ENCODE data around the gene APOBEC3A. TPM values are rescaled to one million over a fixed set of nuclear protein-coding genes. Genes with fewer than 3 reads are reported as not detected.

Gene APOBEC3A
- total and polyA plus RNA-seq, 2 of the 8 experiments (the other 6 are each of a cell fraction or from before 2014, with no cell fraction given) = not detected

DNA sequence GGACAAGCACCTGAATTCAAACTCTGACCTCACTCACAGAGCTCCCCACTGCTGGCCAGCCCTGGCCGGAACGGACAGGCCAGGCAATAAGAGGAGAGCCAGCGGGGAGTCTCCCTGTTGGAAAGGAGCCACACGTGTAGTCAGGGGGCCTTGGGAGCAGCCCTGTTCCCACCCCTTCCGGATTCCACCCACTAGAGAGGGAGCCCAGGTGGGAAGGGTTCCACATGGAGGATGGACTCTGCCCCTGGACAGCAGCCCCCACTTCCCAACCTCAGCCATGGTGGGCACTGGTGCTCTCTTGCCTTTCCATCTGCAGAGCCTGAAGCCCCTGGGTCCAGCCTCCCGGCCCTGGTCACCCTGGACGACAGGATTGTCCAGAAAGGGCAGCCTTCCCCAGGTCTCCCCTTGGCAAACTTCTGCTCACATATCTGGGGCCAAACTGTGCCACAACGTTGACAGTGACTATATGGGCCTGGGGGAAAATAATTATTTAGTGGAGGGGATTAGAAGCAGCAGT is 7.5 kb upstream of the APOBEC3A start:
- no peak overlapping the region for H3K27ac ChIP-seq (ENCODE audit: low read depth, low read length)
- H3K4me2 ChIP-seq (ENCODE audit: insufficient read depth in 1 of 2, low read depth in 2 of 2, low read length in 2 of 2) = no peak overlapping the region
- no peak overlapping the region for H3K4me3 ChIP-seq (ENCODE audit: extremely low read depth in 1 of 4, insufficient read depth in 2 of 4, low read depth in 3 of 4, low read length in 4 of 4)
- TF ChIP-seq KDM1A (IDR thresholded peaks at IDR 0.05; ENCODE audit: borderline replicate concordance, low read length) (no peak), PHF8 (conservative IDR thresholded peaks at IDR 0.05; ENCODE audit: low read depth, low read length) (no peak), CTBP2 (IDR thresholded peaks at IDR 0.05; ENCODE audit: borderline replicate concordance, insufficient read depth, insufficient read length, low read length) (no peak), GABPA (IDR thresholded peaks at IDR 0.05; ENCODE audit: borderline replicate concordance, insufficient read depth, low read length) (no peak), TEAD4 (IDR thresholded peaks at IDR 0.05; ENCODE audit: low read depth, low read length) (no peak), BACH1 (IDR thresholded peaks at IDR 0.05; ENCODE audit: low read length) (no peak), HDAC2 (IDR thresholded peaks at IDR 0.05; ENCODE audit: borderline replicate concordance in 1 of 2, low read depth in 2 of 2, low read length in 2 of 2) (no peak)
- no peak overlapping the region for H2BK15ac ChIP-seq (ENCODE audit: low read length)
- H2BK12ac ChIP-seq (ENCODE audit: low read depth, low read length) = no peak overlapping the region
- no peaks in the 10 kb centered on the region for H3K9me3 ChIP-seq (ENCODE audit: insufficient read depth in 2 of 2, low read depth in 1 of 2, low read length in 1 of 2)
- H4K5ac ChIP-seq (ENCODE audit: insufficient read length, low read depth, low read length) = no peak overlapping the region
- no peak for DNase-seq (ENCODE audit: low read depth in 1 of 2, low spot score in 2 of 2)
- H3K27me3 ChIP-seq (replicated peaks in 1 of 4; ENCODE audit: control insufficient read depth in 3 of 4, extremely low read depth in 1 of 4, insufficient read depth in 3 of 4, low read length in 3 of 4) = peaks cover 0 to 3% (median 0%) of the 10 kb centered on the region in 4 experiments; a peak in 1 of 7 replicates
- H2AK5ac ChIP-seq (ENCODE audit: low read depth, low read length) = no peak overlapping the region
- H3K4me1 ChIP-seq (replicated peaks in 1 of 4; ENCODE audit: control insufficient read depth in 3 of 4, insufficient read depth in 4 of 4, low read length in 3 of 4) = peaks cover 0 to 3% (median 0%) of the 10 kb centered on the region in 4 experiments; a peak in 3 of 7 replicates
- no peaks in the 10 kb centered on the region for H3K23me2 ChIP-seq (ENCODE audit: low read depth, low read length)
- no peak overlapping the region for H2AFZ ChIP-seq (ENCODE audit: low read length)
- no peak overlapping the region for H3K56ac ChIP-seq (replicated peaks; ENCODE audit: insufficient read length, low read depth, low read length)
- CTCF ChIA-PET (ENCODE audit: partially characterized antibody) = interaction anchor here (0.9 to 2.3 kb wide), 8 partner anchors 8 to 98 kb away, joined by 3 to 9 read pairs (median 4); no protein-coding TSS in a partner anchor
- 78% methylated on average over 8 of the region's 8 CpGs; no CpG with 5 or more reads in 1 of the 2 experiments for WGBS, 2 experiments (ENCODE audit: extremely low coverage in 1 of 2, insufficient coverage in 1 of 2, insufficient read length in 1 of 2, insufficient replicate concordance in 2 of 2, low coverage in 1 of 2, low lambda C conversion rate in 2 of 2, missing lambda C conversion rate in 1 of 2)
- H3K79me2 ChIP-seq (ENCODE audit: control insufficient read depth in 1 of 2, insufficient read depth in 2 of 2, low read length in 2 of 2) = no peaks in the 10 kb centered on the region
- H3K14ac ChIP-seq (ENCODE audit: insufficient read length) = no peak overlapping the region
- H3K18ac ChIP-seq (ENCODE audit: extremely low read depth, low read length) = no peak overlapping the region
- no peaks in the 10 kb centered on the region for H3K79me1 ChIP-seq (ENCODE audit: low read depth, low read length)
- no peak overlapping the region for H3K23ac ChIP-seq (ENCODE audit: insufficient read length)
- H3K36me3 ChIP-seq (ENCODE audit: control insufficient read depth in 2 of 4, insufficient read depth in 4 of 4, low read length in 3 of 4) = no peaks in the 10 kb centered on the region
- no peak overlapping the region for H4K8ac ChIP-seq (ENCODE audit: extremely low read depth, insufficient read depth, low read length)
- no peak overlapping the region for H2BK5ac ChIP-seq (ENCODE audit: low read depth, low read length)
- no peak overlapping the region for H2BK20ac ChIP-seq (ENCODE audit: low read length)
- POLR2A ChIA-PET (ENCODE audit: partially characterized antibody) = no interaction called here
- no peak overlapping the region for H3K4ac ChIP-seq (replicated peaks; ENCODE audit: insufficient read length, low read depth, low read length)
- FAIRE-seq = no peak
- no peaks in the 10 kb centered on the region for H4K20me1 ChIP-seq (replicated peaks in 1 of 2; ENCODE audit: control insufficient read depth in 1 of 2, insufficient read depth in 2 of 2, low read length in 2 of 2)
- H2BK120ac ChIP-seq (replicated peaks; ENCODE audit: low read depth, low read length) = no peak overlapping the region
- no peak overlapping the region for H4K91ac ChIP-seq (replicated peaks; ENCODE audit: insufficient read length, low read length)
- H3K9ac ChIP-seq (replicated peaks in 1 of 4; ENCODE audit: extremely low read depth in 1 of 4, low read depth in 3 of 4, low read length in 3 of 4) = no peak overlapping the region
